Lower lobe of right lung (tissue), 2 donors: Measurements from ENCODE around the gene XAGE2. TPM values are rescaled to one million over a fixed set of nuclear protein-coding genes. Genes with fewer than 3 reads are reported as not detected.

Experiments used
- ATAC-seq, 2 donors: fragments of 200-7000 bp; cut with Tn5 transposase; one replicate each; pipeline ENCODE4 v1.9.1; 2020 to 2022; ENCODE audit warnings: mild to moderate bottlenecking in 2 of 2, moderate library complexity in 2 of 2
- DNase-seq: peaks from one replicate; pipeline ENCODE4 v3.0.0-alpha.2; 2020
- H3K27ac ChIP-seq: fragments of 200-600 bp; one replicate; pipeline ENCODE4 v1.8.0; 2022
- H3K27me3 ChIP-seq: fragments of 200-600 bp; one replicate; pipeline ENCODE4 v1.8.0; 2022; ENCODE audit warnings: low read depth
- H3K36me3 ChIP-seq: fragments of 200-600 bp; one replicate; pipeline ENCODE4 v1.8.0; 2022; ENCODE audit warnings: mild to moderate bottlenecking
- H3K4me1 ChIP-seq: fragments of 200-600 bp; one replicate; pipeline ENCODE4 v1.8.0; 2022
- H3K4me3 ChIP-seq: fragments of 200-600 bp; one replicate; pipeline ENCODE4 v1.8.0; 2022; ENCODE audit warnings: mild to moderate bottlenecking
- H3K9me3 ChIP-seq: fragments of 200-600 bp; one replicate; pipeline ENCODE4 v1.8.0; 2022
- intact Hi-C: fragments of 100-400 bp; cut with DNase I; formaldehyde crosslinking; loops from one replicate; pipeline ENCODE4 v1.11.0; 2022
- total RNA-seq: library from RNA; stranded (reverse); fragmentation: NEBNext Ultra II Directional; extraction: Animal tissue kit (Norgen Biotek cat#: 25700); gene quantifications from one replicate; pipeline ENCODE4 v1.2.1, GENCODE V29; 2021
- TF ChIP-seq, protein P1 (sequence below): fragments of 200-600 bp; IDR thresholded peaks from one replicate; pipeline ENCODE4 v1.8.0; 2022; ENCODE audit warnings: antibody characterized with exemption, mild to moderate bottlenecking
- donor health status: DM: no; HTN: yes; CAD: no; lungs with severe emphysema.

The XAGE2 gene
- total RNA-seq, 1 donor from 2014 or later = 6.7 TPM

DNA sequence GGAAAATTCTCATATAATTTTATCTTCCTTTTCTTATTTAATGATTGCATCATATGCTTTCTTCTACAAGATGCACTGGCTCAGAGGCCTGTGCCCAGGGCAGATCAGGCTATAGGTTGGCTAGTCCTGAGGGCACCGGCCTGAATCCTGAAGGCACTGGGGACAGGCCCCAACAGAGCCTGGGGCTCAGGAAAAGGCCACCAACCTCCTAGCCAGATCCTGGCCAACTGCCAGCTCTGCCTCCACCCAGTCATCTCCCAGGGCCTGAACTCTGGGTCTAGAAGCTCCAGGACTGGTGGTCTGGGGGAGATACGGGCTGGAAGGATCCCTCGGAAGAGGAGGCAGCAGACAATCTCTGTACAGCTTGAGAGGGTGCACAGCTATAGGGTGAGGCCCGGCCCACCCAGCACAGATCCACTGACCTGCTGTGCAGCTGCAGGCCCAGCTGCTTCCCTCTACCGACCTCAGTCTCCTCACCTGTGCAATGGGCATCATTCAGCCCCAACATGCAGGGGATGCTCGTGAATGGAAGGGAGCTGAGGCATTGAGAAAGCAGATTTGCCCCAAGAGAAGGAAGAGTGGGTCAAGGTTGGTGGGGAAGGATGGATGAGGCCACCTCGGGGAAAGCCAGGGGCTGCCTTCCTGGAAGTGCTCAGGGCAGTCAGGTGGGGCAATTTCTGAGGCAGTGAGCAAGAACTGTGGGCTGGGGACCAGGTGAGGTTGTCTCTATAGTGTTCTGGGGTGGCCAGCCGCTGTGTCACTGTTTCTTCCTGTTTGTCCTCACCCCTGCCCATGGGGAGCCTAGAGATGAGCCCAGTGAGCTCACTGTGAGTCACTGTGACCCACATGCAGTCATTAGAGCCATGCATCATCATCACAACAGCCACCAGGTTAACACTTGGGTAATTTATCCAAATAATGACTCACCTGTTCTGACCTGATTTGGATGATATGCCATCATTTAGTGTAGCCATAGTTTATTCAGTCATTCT, 22.4 kb upstream of the XAGE2 start:
- no peak for DNase-seq
- H3K27me3 ChIP-seq = no peaks in the 10 kb centered on the region
- no peaks in the 10 kb centered on the region for H3K4me1 ChIP-seq
- TF ChIP-seq, protein P1, sequence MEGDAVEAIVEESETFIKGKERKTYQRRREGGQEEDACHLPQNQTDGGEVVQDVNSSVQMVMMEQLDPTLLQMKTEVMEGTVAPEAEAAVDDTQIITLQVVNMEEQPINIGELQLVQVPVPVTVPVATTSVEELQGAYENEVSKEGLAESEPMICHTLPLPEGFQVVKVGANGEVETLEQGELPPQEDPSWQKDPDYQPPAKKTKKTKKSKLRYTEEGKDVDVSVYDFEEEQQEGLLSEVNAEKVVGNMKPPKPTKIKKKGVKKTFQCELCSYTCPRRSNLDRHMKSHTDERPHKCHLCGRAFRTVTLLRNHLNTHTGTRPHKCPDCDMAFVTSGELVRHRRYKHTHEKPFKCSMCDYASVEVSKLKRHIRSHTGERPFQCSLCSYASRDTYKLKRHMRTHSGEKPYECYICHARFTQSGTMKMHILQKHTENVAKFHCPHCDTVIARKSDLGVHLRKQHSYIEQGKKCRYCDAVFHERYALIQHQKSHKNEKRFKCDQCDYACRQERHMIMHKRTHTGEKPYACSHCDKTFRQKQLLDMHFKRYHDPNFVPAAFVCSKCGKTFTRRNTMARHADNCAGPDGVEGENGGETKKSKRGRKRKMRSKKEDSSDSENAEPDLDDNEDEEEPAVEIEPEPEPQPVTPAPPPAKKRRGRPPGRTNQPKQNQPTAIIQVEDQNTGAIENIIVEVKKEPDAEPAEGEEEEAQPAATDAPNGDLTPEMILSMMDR = no peak
- no peaks in the 10 kb centered on the region for H3K36me3 ChIP-seq
- intact Hi-C loops = no loop called here
- ATAC-seq = peak in 1 of 2 donors; percentile 44
- no peak overlapping the region for H3K27ac ChIP-seq
- no peaks in the 10 kb centered on the region for H3K9me3 ChIP-seq
- H3K4me3 ChIP-seq = no peak overlapping the region

DNA sequence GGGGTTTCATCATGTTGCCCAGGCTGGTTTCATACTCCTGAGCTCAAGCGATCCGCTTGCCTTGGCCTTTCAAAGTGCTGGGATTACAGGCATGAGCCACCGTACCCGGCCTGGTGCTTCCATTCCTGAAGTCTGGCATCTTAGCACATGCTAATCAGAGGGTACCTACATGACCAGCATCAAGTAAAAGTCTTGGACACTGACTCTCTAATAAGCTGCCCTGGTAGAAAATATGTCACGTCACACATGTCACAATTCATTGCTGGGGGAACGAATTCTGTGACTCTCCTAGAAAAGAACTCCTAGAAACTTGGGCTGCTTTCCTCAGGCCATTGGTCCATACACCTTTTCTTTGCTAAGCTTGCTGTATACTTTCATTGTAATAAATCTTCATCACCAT, 19.1 kb upstream of the XAGE2 start:
- TF ChIP-seq, protein P1 = no peak
- no peak for ATAC-seq
- H3K27ac ChIP-seq = no peak overlapping the region
- intact Hi-C loops = no loop called here
- no peaks in the 10 kb centered on the region for H3K27me3 ChIP-seq
- no peak overlapping the region for H3K4me3 ChIP-seq
- no peaks in the 10 kb centered on the region for H3K9me3 ChIP-seq
- H3K36me3 ChIP-seq = no peaks in the 10 kb centered on the region
- H3K4me1 ChIP-seq = no peaks in the 10 kb centered on the region
- no peak for DNase-seq

DNA sequence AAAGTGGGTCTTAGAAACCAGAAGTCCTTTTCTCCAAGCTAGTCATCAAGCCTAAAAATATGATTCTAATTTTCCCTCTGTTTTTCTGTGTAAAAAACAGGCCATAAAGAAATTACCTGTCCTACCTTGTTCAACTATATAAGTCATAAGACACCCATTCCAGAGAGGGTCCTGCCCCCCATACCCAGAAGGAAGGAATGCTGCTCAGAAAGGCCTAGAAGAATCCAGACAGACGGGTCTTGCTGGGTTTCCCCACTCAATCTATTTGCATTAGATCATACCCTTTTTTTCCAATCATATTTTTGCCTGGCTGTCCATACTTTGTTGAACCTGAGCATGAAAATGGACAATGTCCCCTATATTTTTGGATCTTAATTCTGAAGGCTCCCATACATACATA, 16.3 kb upstream of the XAGE2 start:
- H3K27me3 ChIP-seq = no peaks in the 10 kb centered on the region
- no peak overlapping the region for H3K27ac ChIP-seq
- no peak for DNase-seq
- no peak for ATAC-seq
- no peaks in the 10 kb centered on the region for H3K36me3 ChIP-seq
- TF ChIP-seq, protein P1 = no peak
- H3K4me1 ChIP-seq = no peaks in the 10 kb centered on the region
- H3K4me3 ChIP-seq = no peak overlapping the region
- no peaks in the 10 kb centered on the region for H3K9me3 ChIP-seq
- intact Hi-C loops = no loop called here

DNA sequence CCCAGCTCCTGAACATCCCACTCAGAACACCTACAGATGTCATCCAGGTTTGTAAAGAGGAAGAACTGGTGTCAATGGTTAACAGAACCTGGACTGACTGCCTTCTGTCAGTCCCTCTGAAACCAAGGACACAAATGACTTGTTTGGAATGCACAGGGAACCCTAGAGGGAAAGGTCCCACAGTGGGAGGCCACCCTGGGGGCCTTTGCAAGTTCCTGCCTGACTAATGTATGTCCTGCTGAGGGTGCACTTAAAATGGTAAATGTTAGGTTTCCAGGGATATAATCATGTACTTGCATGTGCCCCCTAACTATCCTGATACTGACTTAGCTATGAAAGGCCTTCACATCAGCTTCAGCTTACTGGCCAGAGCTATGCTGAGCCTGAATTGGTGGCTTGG, 15.0 kb upstream of the XAGE2 start:
- Histone ChIP-seq H3K4me1 (no peaks in the 10 kb centered on the region), H3K9me3 (no peaks in the 10 kb centered on the region), H3K27me3 (no peaks in the 10 kb centered on the region), H3K4me3 (no peak overlapping the region), H3K36me3 (no peaks in the 10 kb centered on the region), H3K27ac (no peak overlapping the region)
- DNase-seq (no peak), ATAC-seq (no peak)
- intact Hi-C loops = no loop called here
- TF ChIP-seq, protein P1 = no peak

DNA sequence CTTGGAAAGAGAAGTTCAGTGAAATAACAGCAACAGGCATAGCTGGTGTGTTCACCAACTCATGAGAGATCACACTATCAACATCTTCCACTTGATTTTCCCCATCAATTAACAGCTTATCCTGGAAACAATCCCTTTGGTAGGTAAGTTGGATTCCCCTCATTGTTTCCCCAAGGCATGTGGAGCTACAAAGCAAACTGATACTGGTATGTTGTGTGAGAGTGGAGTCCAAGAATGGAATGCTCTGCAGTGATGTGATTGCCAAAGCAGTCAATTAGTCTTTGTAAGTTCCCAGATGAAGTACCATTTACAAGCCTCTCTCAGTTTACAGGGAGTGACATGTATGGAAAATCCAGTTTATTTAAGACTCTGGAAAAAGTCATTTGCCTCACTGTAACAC, 13.7 kb upstream of the XAGE2 start:
- DNase-seq = no peak
- no peak overlapping the region for H3K27ac ChIP-seq
- TF ChIP-seq, protein P1 = no peak
- intact Hi-C loops = no loop called here
- ATAC-seq = no peak
- H3K4me1 ChIP-seq = no peaks in the 10 kb centered on the region
- H3K9me3 ChIP-seq = no peaks in the 10 kb centered on the region
- H3K36me3 ChIP-seq = no peaks in the 10 kb centered on the region
- H3K4me3 ChIP-seq = no peak overlapping the region
- no peaks in the 10 kb centered on the region for H3K27me3 ChIP-seq
